Stimulated activated CD8-positive, alpha-beta memory T cell treated with anti-CD3 and anti-CD28 coated beads, Interleukin-4, amount 100 ng/mL, for 48 hours (primary cell): Measurements from ENCODE around the gene HMG20B.
A peak's percentile ranks its signal among the peaks of the same experiment; 100 is the strongest.

ENCODE experiments used
- DNase-seq: peaks from one replicate; pipeline ENCODE4 v3.0.0-alpha.2; 2020

Gene HMG20B

GRCh38 chr19:3585301-3586126 is 12.8 kb downstream of the HMG20B start, which contains the start of gene GIPC3:
TSS of gene GIPC3 (plus strand) at chr19:3585478. CDS start at chr19:3585598, 120 bp downstream.
- no peak for DNase-seq

- peak; percentile 73 for DNase-seq
These were observed 13.4 kb downstream of the HMG20B start for GRCh38 chr19:3586127-3586626.

- DNase-seq = no peak
These were observed 14.1 kb downstream of the HMG20B start for GRCh38 chr19:3586707-3587346.

- DNase-seq = no peak
These were observed 16.7 kb downstream of the HMG20B start for GRCh38 chr19:3589439-3589838.

- DNase-seq = no peak
These were observed 17.2 kb downstream of the HMG20B start for GRCh38 chr19:3589949-3590348.

- DNase-seq = no peak
These were observed 18.4 kb downstream of the HMG20B start for GRCh38 chr19:3590991-3591659.

GRCh38 chr19:3591876-3592613 is 19.3 kb downstream of the HMG20B start:
- DNase-seq = no peak

GRCh38 chr19:3593156-3593555 is 20.4 kb downstream of the HMG20B start:
- no peak for DNase-seq

GRCh38 chr19:3595521-3596061 is 22.8 kb downstream of the HMG20B start:
- no peak for DNase-seq

GRCh38 chr19:3599776-3600187 is 27.0 kb downstream of the HMG20B start:
- DNase-seq = no peak

GRCh38 chr19:3601021-3601420 is 28.3 kb downstream of the HMG20B start:
- DNase-seq = no peak

- DNase-seq = no peak
These were observed 30.5 kb downstream of the HMG20B start for GRCh38 chr19:3603121-3603811.

- DNase-seq = no peak
These were observed 31.7 kb downstream of the HMG20B start for GRCh38 chr19:3604227-3604986.

GRCh38 chr19:3604987-3605343 is 32.2 kb downstream of the HMG20B start:
- DNase-seq = peak; percentile 47

GRCh38 chr19:3605361-3605760 is 32.6 kb downstream of the HMG20B start:
- DNase-seq = no peak

- no peak for DNase-seq
These were observed 33.0 kb downstream of the HMG20B start for GRCh38 chr19:3605770-3606169.

GRCh38 chr19:3606174-3606689 is 33.5 kb downstream of the HMG20B start:
- DNase-seq = peak; percentile 49

GRCh38 chr19:3606690-3607289 is 34.0 kb downstream of the HMG20B start, which contains the start of gene TBXA2R:
TSS of gene TBXA2R (minus strand) at chr19:3606875. CDS start at chr19:3600634, 6,241 bp downstream.
- peak; percentile 86 for DNase-seq

- no peak for DNase-seq
These were observed 34.7 kb downstream of the HMG20B start for GRCh38 chr19:3607303-3608078.
